GM21390 (cell line): ENCODE measurements around the gene LMBR1.
A peak's percentile ranks its signal among the peaks of the same experiment; 100 is the strongest.
"Not testable (repeated sequence)": the region's sequence is repeated elsewhere in the genome, so short reads cannot be mapped to it uniquely, and the experiment has no call there.

ENCODE experiments used
- ATAC-seq: cut with Tn5 transposase; IDR thresholded peaks from one replicate; pipeline ENCODE4 v1.9.1; 2021; ENCODE audit not compliant: unreplicated experiment

The LMBR1 gene

GRCh38 chr7:156703773-156704482, 189.1 kb downstream of the LMBR1 start:
- peak; percentile 74 for ATAC-seq

GRCh38 chr7:156703209-156703608, 189.8 kb downstream of the LMBR1 start:
- no peak for ATAC-seq

GRCh38 chr7:156702399-156702798, 190.6 kb downstream of the LMBR1 start:
- no peak for ATAC-seq

- ATAC-seq: not testable (repeated sequence)
Observed at GRCh38 chr7:156701787-156702186, 191.2 kb downstream of the LMBR1 start.

- ATAC-seq: not testable (repeated sequence)
Observed at GRCh38 chr7:156698512-156698911, 194.5 kb downstream of the LMBR1 start.

GRCh38 chr7:156697283-156697682, 195.7 kb downstream of the LMBR1 start:
- ATAC-seq: not testable (repeated sequence)

GRCh38 chr7:156693627-156694026, 199.4 kb downstream of the LMBR1 start:
- no peak for ATAC-seq

GRCh38 chr7:156692849-156693248, 200.1 kb downstream of the LMBR1 start:
- ATAC-seq: no peak

GRCh38 chr7:156691764-156692163, 201.2 kb downstream of the LMBR1 start:
- ATAC-seq: no peak

GRCh38 chr7:156684661-156685060, 208.3 kb downstream of the LMBR1 start:
- no peak for ATAC-seq

GRCh38 chr7:156684251-156684650, 208.7 kb downstream of the LMBR1 start:
- ATAC-seq: no peak

GRCh38 chr7:156682928-156683327, 210.1 kb downstream of the LMBR1 start:
- no peak for ATAC-seq

GRCh38 chr7:156680281-156680680, 212.7 kb downstream of the LMBR1 start:
- no peak for ATAC-seq

GRCh38 chr7:156677374-156678054, 215.5 kb downstream of the LMBR1 start:
- ATAC-seq: no peak

- ATAC-seq: no peak
Observed at GRCh38 chr7:156676263-156676662, 216.7 kb downstream of the LMBR1 start.

- ATAC-seq: no peak
Observed at GRCh38 chr7:156675721-156676120, 217.3 kb downstream of the LMBR1 start.

- ATAC-seq: no peak
Observed at GRCh38 chr7:156673902-156674301, 219.1 kb downstream of the LMBR1 start.

GRCh38 chr7:156673454-156673853, 219.5 kb downstream of the LMBR1 start:
- ATAC-seq: no peak

GRCh38 chr7:156669035-156669828, 223.8 kb downstream of the LMBR1 start:
- ATAC-seq: no peak

GRCh38 chr7:156668130-156668741, 224.7 kb downstream of the LMBR1 start:
- ATAC-seq: no peak

GRCh38 chr7:156667110-156667426, 225.9 kb downstream of the LMBR1 start:
- ATAC-seq: no peak
